ENCODE measurements around the gene DELE1. TPM values are rescaled to one million over a fixed set of nuclear protein-coding genes. Genes with fewer than 3 reads are reported as not detected.

Gene DELE1
- total RNA-seq, 2 experiments from 2014 or later, result 65.4 to 68.7 TPM

GRCh38 chr5:141958113-141958512 lies 34.4 kb downstream of the DELE1 start, which contains the start of gene PCDH12:
Gene PCDH12 (minus strand): TSS chr5:141958202. CDS start chr5:141957851, 351 bp downstream.
- Mint-ChIP-seq H3K36me3 (no peaks in the 10 kb centered on the region), H3K27me3 (no peaks in the 10 kb centered on the region), H3K27ac (peak within 1 kb of the TSS; percentile 54), H3K4me3 (peak within 1 kb of the TSS; percentile 18), H3K9me3 (ENCODE audit: low read depth) (no peaks in the 10 kb centered on the region), H3K4me1 (peaks cover 45% of the 10 kb centered on the region)
- DNase-seq (peak; percentile 53), ATAC-seq (peak; percentile 24)
- CTCF ChIA-PET, result interaction anchor here (1.4 to 8.0 kb wide), 8 partner anchors 13 to 264 kb away, joined by 3 to 195 read pairs (median 80); partner anchors contain the start of genes DELE1, PCDH1 and RNF14

- H3K27ac Mint-ChIP-seq, result peak overlapping the region; percentile 54
- CTCF ChIA-PET, result interaction anchor here (1.2 to 8.0 kb wide), 12 partner anchors 7 to 265 kb away, joined by 3 to 195 read pairs (median 34); partner anchors contain the start of genes DELE1, PCDH1 and RNF14
- H3K9me3 Mint-ChIP-seq (ENCODE audit: low read depth), result no peaks in the 10 kb centered on the region
- H3K4me3 Mint-ChIP-seq, result peak overlapping the region; percentile 18
- H3K36me3 Mint-ChIP-seq, result no peaks in the 10 kb centered on the region
- peaks cover 45% of the 10 kb centered on the region for H3K4me1 Mint-ChIP-seq
- DNase-seq (peak; percentile 36), ATAC-seq (no peak)
- no peaks in the 10 kb centered on the region for H3K27me3 Mint-ChIP-seq
Observed at GRCh38 chr5:141958546-141959172, 35.0 kb downstream of the DELE1 start.

GRCh38 chr5:141960018-141960417 lies 36.3 kb downstream of the DELE1 start:
- Mint-ChIP-seq H3K4me1 (peaks cover 45% of the 10 kb centered on the region), H3K4me3 (no peak overlapping the region), H3K36me3 (no peaks in the 10 kb centered on the region), H3K9me3 (ENCODE audit: low read depth) (no peaks in the 10 kb centered on the region), H3K27me3 (no peaks in the 10 kb centered on the region), H3K27ac (no peak overlapping the region)
- ATAC-seq (no peak), DNase-seq (peak; percentile 46)
- CTCF ChIA-PET, result interaction anchor here (1.0 to 8.0 kb wide), 40 partner anchors 9 to 326 kb away, joined by 3 to 195 read pairs (median 6); partner anchors contain the start of genes ARAP3, DELE1, FCHSD1 and GNPDA1

- Mint-ChIP-seq H3K9me3 (ENCODE audit: low read depth) (no peaks in the 10 kb centered on the region), H3K4me1 (peaks cover 45% of the 10 kb centered on the region), H3K27ac (peak overlapping the region; percentile 79), H3K27me3 (no peaks in the 10 kb centered on the region), H3K36me3 (no peaks in the 10 kb centered on the region), H3K4me3 (peak overlapping the region; percentile 29)
- CTCF ChIA-PET, result interaction anchor here (0.7 to 8.0 kb wide), 60 partner anchors 9 to 840 kb away, joined by 3 to 195 read pairs (median 4); partner anchors contain the start of genes ARAP3, DELE1, FCHSD1 and GNPDA1
- DNase-seq (peak; percentile 94), ATAC-seq (peak; percentile 96)
Observed at GRCh38 chr5:141960449-141961323, 37.0 kb downstream of the DELE1 start.

GRCh38 chr5:141961466-141961865 lies 37.8 kb downstream of the DELE1 start:
- Mint-ChIP-seq H3K4me1 (peaks cover 45% of the 10 kb centered on the region), H3K27me3 (no peaks in the 10 kb centered on the region), H3K36me3 (no peaks in the 10 kb centered on the region), H3K27ac (peak overlapping the region; percentile 79), H3K4me3 (no peak overlapping the region), H3K9me3 (ENCODE audit: low read depth) (no peaks in the 10 kb centered on the region)
- CTCF ChIA-PET, result interaction anchor here (0.7 to 8.0 kb wide), 51 partner anchors 9 to 839 kb away, joined by 3 to 195 read pairs (median 5); partner anchors contain the start of genes ARAP3, DELE1, FCHSD1 and GNPDA1
- DNase-seq (no peak), ATAC-seq (no peak)

- no peak overlapping the region for H3K4me3 Mint-ChIP-seq
- ATAC-seq (no peak), DNase-seq (no peak)
- H3K9me3 Mint-ChIP-seq (ENCODE audit: low read depth), result no peaks in the 10 kb centered on the region
- H3K36me3 Mint-ChIP-seq, result no peaks in the 10 kb centered on the region
- no peak overlapping the region for H3K27ac Mint-ChIP-seq
- H3K4me1 Mint-ChIP-seq, result peaks cover 37% of the 10 kb centered on the region
- no peaks in the 10 kb centered on the region for H3K27me3 Mint-ChIP-seq
- CTCF ChIA-PET, result interaction anchor here (0.8 to 8.0 kb wide), 5 partner anchors 21 to 271 kb away, joined by 3 to 103 read pairs (median 5); partner anchors contain the start of gene DELE1
Observed at GRCh38 chr5:141963701-141964100, 40.0 kb downstream of the DELE1 start.

- no peaks in the 10 kb centered on the region for H3K27me3 Mint-ChIP-seq
- no peak overlapping the region for H3K27ac Mint-ChIP-seq
- DNase-seq (no peak), ATAC-seq (no peak)
- CTCF ChIA-PET, result interaction anchor here (1.1 to 8.0 kb wide), 4 partner anchors 22 to 916 kb away, joined by 3 to 103 read pairs (median 10); no protein-coding TSS in a partner anchor
- H3K4me3 Mint-ChIP-seq, result no peak overlapping the region
- H3K9me3 Mint-ChIP-seq (ENCODE audit: low read depth), result no peaks in the 10 kb centered on the region
- peaks cover 30% of the 10 kb centered on the region for H3K4me1 Mint-ChIP-seq
- no peaks in the 10 kb centered on the region for H3K36me3 Mint-ChIP-seq
Observed at GRCh38 chr5:141965071-141965470, 41.4 kb downstream of the DELE1 start.

- ATAC-seq (no peak), DNase-seq (no peak)
- CTCF ChIA-PET, result no interaction called here
- Mint-ChIP-seq H3K27ac (no peak overlapping the region), H3K27me3 (no peaks in the 10 kb centered on the region), H3K4me3 (no peak overlapping the region), H3K4me1 (peaks cover 26% of the 10 kb centered on the region), H3K36me3 (peaks cover 4% of the 10 kb centered on the region), H3K9me3 (ENCODE audit: low read depth) (no peaks in the 10 kb centered on the region)
Observed at GRCh38 chr5:141966275-141966962, 42.7 kb downstream of the DELE1 start.

GRCh38 chr5:141966963-141967333 lies 43.3 kb downstream of the DELE1 start:
- Mint-ChIP-seq H3K9me3 (ENCODE audit: low read depth) (no peaks in the 10 kb centered on the region), H3K4me1 (peaks cover 21% of the 10 kb centered on the region), H3K36me3 (peaks cover 6% of the 10 kb centered on the region), H3K4me3 (no peak overlapping the region), H3K27me3 (no peaks in the 10 kb centered on the region), H3K27ac (no peak overlapping the region)
- no peak for ATAC-seq
- CTCF ChIA-PET, result interaction anchor here (4.1 kb wide), 1 partner anchor 274 kb away, joined by 44 read pairs; no protein-coding TSS in a partner anchor
- no peak for DNase-seq

GRCh38 chr5:141968914-141969608 lies 45.4 kb downstream of the DELE1 start, which contains the start of gene RNF14:
Gene RNF14 (plus strand): TSS chr5:141969105. CDS start chr5:141973589, 4,484 bp downstream.
- CTCF ChIA-PET, result interaction anchor here (0.8 to 6.5 kb wide), 42 partner anchors 9 to 405 kb away, joined by 3 to 95 read pairs (median 5); partner anchors contain the start of genes DELE1, FCHSD1, GNPDA1 and HDAC3
- Mint-ChIP-seq H3K9me3 (ENCODE audit: low read depth) (no peaks in the 10 kb centered on the region), H3K36me3 (peaks cover 15% of the 10 kb centered on the region), H3K4me3 (peak within 1 kb of the TSS; percentile 88), H3K27ac (peak within 1 kb of the TSS; percentile 92), H3K27me3 (no peaks in the 10 kb centered on the region), H3K4me1 (peaks cover 28% of the 10 kb centered on the region)
- DNase-seq (peak; percentile 97), ATAC-seq (peak; percentile 97)

- no peak for ATAC-seq
- H3K36me3 Mint-ChIP-seq, result peaks cover 22% of the 10 kb centered on the region
- peaks cover 32% of the 10 kb centered on the region for H3K4me1 Mint-ChIP-seq
- peak overlapping the region; percentile 88 for H3K4me3 Mint-ChIP-seq
- H3K27me3 Mint-ChIP-seq, result no peaks in the 10 kb centered on the region
- DNase-seq, result peak; percentile 49
- H3K9me3 Mint-ChIP-seq (ENCODE audit: low read depth), result no peaks in the 10 kb centered on the region
- CTCF ChIA-PET, result interaction anchor here (0.8 to 6.5 kb wide), 35 partner anchors 8 to 743 kb away, joined by 3 to 95 read pairs (median 6); partner anchors contain the start of genes DELE1, GNPDA1, HDAC3 and PCDH12
- peak overlapping the region; percentile 92 for H3K27ac Mint-ChIP-seq
Observed at GRCh38 chr5:141969783-141970771, 46.4 kb downstream of the DELE1 start.
